ENCODE data around the gene CLRN3.

The CLRN3 gene

GRCh38 chr10:127854769-127855590 lies 37.8 kb downstream of the CLRN3 start:
- no peak for DNase-seq (ENCODE audit: low read depth)
- H3K4me3 ChIP-seq (ENCODE audit: low read depth, low read length) = no peak overlapping the region

GRCh38 chr10:127853868-127854768 lies 38.6 kb downstream of the CLRN3 start:
- no peak overlapping the region for H3K4me3 ChIP-seq (ENCODE audit: low read depth, low read length)
- DNase-seq (ENCODE audit: low read depth) = peak; percentile 6

- no peak overlapping the region for H3K4me3 ChIP-seq (ENCODE audit: low read depth, low read length)
- no peak for DNase-seq (ENCODE audit: low read depth)
These were observed 40.3 kb downstream of the CLRN3 start for GRCh38 chr10:127852456-127852855.

GRCh38 chr10:127851661-127852194 lies 41.0 kb downstream of the CLRN3 start:
- H3K4me3 ChIP-seq (ENCODE audit: low read depth, low read length) = no peak overlapping the region
- no peak for DNase-seq (ENCODE audit: low read depth)

GRCh38 chr10:127850944-127851343 lies 41.8 kb downstream of the CLRN3 start:
- DNase-seq (ENCODE audit: low read depth) = no peak
- H3K4me3 ChIP-seq (ENCODE audit: low read depth, low read length) = no peak overlapping the region

GRCh38 chr10:127849921-127850320 lies 42.8 kb downstream of the CLRN3 start:
- H3K4me3 ChIP-seq (ENCODE audit: low read depth, low read length) = no peak overlapping the region
- no peak for DNase-seq (ENCODE audit: low read depth)

GRCh38 chr10:127849224-127849623 lies 43.5 kb downstream of the CLRN3 start:
- H3K4me3 ChIP-seq (ENCODE audit: low read depth, low read length) = no peak overlapping the region
- no peak for DNase-seq (ENCODE audit: low read depth)

GRCh38 chr10:127848226-127848625 lies 44.5 kb downstream of the CLRN3 start:
- no peak overlapping the region for H3K4me3 ChIP-seq (ENCODE audit: low read depth, low read length)
- no peak for DNase-seq (ENCODE audit: low read depth)

GRCh38 chr10:127845756-127846155 lies 47.0 kb downstream of the CLRN3 start:
- no peak overlapping the region for H3K4me3 ChIP-seq (ENCODE audit: low read depth, low read length)
- DNase-seq (ENCODE audit: low read depth) = no peak

- H3K4me3 ChIP-seq (ENCODE audit: low read depth, low read length) = no peak overlapping the region
- no peak for DNase-seq (ENCODE audit: low read depth)
These were observed 51.9 kb downstream of the CLRN3 start for GRCh38 chr10:127840884-127841283.

- no peak overlapping the region for H3K4me3 ChIP-seq (ENCODE audit: low read depth, low read length)
- no peak for DNase-seq (ENCODE audit: low read depth)
These were observed 55.8 kb downstream of the CLRN3 start for GRCh38 chr10:127836966-127837365.

- DNase-seq (ENCODE audit: low read depth) = no peak
- no peak overlapping the region for H3K4me3 ChIP-seq (ENCODE audit: low read depth, low read length)
These were observed 56.6 kb downstream of the CLRN3 start for GRCh38 chr10:127836176-127836575.

- DNase-seq (ENCODE audit: low read depth) = no peak
These were observed 58.0 kb downstream of the CLRN3 start for GRCh38 chr10:127834791-127835190.

GRCh38 chr10:127834221-127834620 lies 58.5 kb downstream of the CLRN3 start:
- no peak overlapping the region for H3K4me3 ChIP-seq (ENCODE audit: low read depth, low read length)
- no peak for DNase-seq (ENCODE audit: low read depth)

More at GRCh38 chr10:127834791-127835190, 58.0 kb downstream of the CLRN3 start:
- no peak overlapping the region for H3K4me3 ChIP-seq (ENCODE audit: low read depth, low read length)

- no peak for DNase-seq (ENCODE audit: low read depth)
- no peak overlapping the region for H3K4me3 ChIP-seq (ENCODE audit: low read depth, low read length)
These were observed 58.9 kb downstream of the CLRN3 start for GRCh38 chr10:127833804-127834203.

GRCh38 chr10:127832501-127832900 lies 60.2 kb downstream of the CLRN3 start:
- no peak for DNase-seq (ENCODE audit: low read depth)
- no peak overlapping the region for H3K4me3 ChIP-seq (ENCODE audit: low read depth, low read length)

- no peak overlapping the region for H3K4me3 ChIP-seq (ENCODE audit: low read depth, low read length)
- no peak for DNase-seq (ENCODE audit: low read depth)
These were observed 62.3 kb downstream of the CLRN3 start for GRCh38 chr10:127830414-127830813.
